ENCODE results near the gene COP1.

The COP1 gene

DNA sequence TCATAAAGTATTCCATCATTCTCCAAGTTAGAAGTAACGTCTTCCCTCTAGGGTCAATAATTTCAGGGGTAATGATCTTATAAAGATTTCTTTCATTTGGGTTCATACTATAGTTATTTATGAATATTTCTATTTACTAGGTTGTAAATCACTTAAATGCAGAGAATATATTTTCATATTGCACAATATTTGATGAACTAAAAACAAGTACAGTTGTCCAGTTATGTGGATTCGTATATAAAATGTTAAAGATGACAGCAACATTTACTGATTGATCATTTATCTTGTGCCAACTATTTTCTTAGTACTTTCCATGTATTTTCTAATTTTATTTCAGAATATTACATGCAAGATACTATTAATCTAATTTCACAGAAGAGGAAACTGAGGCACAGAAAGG is 243.3 kb downstream of the COP1 start:
- no peak for DNase-seq (ENCODE audit: low read depth)

DNA sequence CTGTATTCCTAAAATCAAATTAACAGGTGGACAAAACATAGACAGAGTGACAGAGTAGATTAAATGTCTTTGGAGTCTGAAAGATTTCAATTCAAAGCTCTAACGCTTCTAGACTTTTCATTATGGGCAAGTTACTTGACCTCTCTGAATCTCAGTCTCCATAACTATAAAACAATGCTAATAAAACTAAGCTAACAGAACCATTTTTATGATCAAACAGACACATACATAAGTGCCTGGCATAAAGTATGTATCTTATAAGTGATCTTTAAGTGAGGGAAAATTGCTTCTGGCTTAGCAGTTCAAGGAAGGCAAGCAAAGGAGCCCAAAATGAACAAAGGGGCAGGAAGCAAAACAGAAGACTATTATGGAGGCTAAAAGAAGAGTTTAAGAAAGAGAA is 246.9 kb downstream of the COP1 start:
- no peak for DNase-seq (ENCODE audit: low read depth)

DNA sequence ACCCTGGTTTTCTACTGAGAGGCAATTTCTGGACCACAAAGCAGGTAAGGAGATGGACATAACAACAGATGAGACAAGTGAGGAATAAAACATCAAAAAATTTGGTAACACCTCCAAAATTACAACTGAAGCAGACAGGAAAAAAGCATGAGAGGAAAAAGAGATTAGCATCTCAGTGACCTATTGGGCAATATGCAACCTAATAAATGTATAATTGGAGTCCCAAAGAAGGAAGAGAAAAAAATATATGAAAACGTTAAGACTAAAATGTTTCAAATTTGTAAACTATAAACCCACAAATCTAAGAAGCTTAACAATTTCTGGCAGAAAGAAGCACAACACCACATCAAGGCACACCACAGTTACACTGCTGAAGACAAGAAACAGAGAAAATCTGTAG is 255.5 kb downstream of the COP1 start:
- DNase-seq (ENCODE audit: low read depth): no peak

DNA sequence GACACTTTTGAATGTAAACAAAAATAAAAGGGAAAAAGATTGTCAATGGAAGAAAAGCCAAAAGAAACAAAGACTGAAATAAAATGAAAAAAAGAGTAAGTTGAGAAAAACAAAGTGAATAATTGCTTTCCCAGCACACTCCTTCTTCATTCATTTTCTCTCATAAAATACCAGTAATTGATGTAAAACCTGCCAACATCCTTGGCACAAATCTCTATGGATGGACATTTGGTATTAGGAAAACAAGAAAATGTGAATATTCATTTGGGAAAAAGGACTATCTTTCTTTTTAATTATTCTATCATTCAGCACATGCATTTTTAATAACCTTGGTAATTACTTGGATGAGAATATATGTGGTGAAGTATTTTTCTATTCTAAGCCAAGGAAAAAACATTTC is 259.3 kb downstream of the COP1 start:
- DNase-seq (ENCODE audit: low read depth): no peak

GRCh38 chr1:175944591-175944990 is 262.5 kb downstream of the COP1 start:
- no peak for DNase-seq (ENCODE audit: low read depth)

DNA sequence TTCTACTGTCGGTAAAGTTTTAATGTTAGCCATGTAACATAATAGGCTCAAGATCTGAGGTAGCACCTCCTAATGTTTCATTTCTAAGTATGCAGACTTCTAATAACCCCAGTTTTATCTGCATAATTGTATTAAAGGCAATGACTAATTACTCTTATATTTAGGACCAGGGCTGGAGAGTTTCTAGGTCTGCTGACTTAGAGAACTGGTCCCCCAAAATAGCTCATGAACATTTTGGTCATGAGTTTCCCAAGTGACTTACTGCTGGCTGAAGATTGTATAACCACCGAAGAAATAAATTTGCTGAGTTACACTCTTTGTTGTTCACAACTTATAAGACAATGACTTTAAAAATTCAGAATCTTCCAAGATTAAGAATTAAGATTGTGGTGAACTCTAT is 265.9 kb downstream of the COP1 start:
- DNase-seq (ENCODE audit: low read depth): no peak

GRCh38 chr1:175936736-175937135 is 270.4 kb downstream of the COP1 start:
- DNase-seq (ENCODE audit: low read depth): no peak

- no peak for DNase-seq (ENCODE audit: low read depth)
Observed at GRCh38 chr1:175935566-175936115, 271.4 kb downstream of the COP1 start.

DNA sequence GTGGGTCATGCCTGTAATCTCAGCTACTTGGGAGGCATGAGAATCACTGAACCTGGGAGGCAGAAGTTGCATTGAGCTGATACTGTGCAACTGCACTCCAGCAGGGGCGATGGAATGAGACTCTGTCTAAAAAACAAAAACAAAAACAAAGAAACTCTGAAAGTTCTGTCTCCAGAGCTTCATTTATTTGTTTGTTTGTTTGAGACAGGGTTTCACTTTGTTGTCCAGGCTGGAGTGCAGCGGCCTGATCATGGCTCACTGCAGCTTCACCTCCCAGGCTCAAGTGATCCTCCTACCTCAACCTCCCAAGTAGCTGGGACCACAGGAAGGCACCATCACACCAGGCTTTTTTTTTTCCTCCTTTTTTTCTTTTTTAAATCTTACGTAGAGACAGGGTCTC is 271.9 kb downstream of the COP1 start:
- DNase-seq (ENCODE audit: low read depth): no peak

- DNase-seq (ENCODE audit: low read depth): no peak
Observed at GRCh38 chr1:175933801-175934200, 273.3 kb downstream of the COP1 start.

GRCh38 chr1:175927944-175928343 is 279.1 kb downstream of the COP1 start:
- no peak for DNase-seq (ENCODE audit: low read depth)

GRCh38 chr1:175922254-175922881 is 284.7 kb downstream of the COP1 start:
- no peak for DNase-seq (ENCODE audit: low read depth)

GRCh38 chr1:175920381-175920780 is 286.7 kb downstream of the COP1 start:
- no peak for DNase-seq (ENCODE audit: low read depth)

DNA sequence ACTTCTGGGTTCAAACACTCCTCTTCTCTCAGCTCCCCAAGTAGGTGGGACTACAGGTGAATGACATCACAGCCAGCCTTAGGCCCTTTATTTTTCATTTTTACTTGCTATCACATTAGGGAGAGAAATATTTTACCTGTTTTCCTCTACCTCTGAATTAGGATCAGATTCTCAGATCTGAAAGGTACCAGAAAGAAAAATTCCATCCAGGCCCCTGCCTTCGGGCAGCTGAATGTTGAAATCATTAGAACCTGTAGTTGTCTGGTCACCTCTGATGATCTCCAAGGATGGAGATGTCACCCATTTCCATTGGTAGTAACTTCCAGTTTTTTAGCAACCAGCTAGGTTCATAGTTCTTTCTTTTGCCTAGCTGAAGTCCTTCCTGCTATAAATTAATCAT is 288.1 kb downstream of the COP1 start:
- DNase-seq (ENCODE audit: low read depth): no peak

DNA sequence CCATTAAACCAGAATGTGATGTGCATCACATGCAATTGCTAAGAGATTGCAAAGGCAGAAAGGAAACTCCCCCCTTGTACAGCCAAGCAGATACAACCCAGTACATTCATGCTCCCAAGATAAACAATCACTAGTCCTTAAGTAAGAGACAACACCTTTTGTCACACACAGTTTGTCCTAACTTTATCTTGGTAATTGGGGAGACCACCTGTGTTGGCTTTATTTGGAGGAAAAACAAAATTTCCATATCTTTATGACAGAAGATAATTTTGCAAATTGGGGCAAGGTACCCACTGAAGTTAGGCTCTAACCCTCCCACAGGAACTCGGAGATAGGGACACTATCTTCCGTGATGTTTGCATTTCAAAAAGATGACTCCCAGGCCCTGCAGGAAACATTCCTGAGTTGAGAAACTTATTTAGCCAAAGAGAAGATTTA is 288.7 kb downstream of the COP1 start:
- DNase-seq (ENCODE audit: low read depth): no peak

GRCh38 chr1:175914115-175914514 is 293.0 kb downstream of the COP1 start:
- DNase-seq (ENCODE audit: low read depth): no peak

DNA sequence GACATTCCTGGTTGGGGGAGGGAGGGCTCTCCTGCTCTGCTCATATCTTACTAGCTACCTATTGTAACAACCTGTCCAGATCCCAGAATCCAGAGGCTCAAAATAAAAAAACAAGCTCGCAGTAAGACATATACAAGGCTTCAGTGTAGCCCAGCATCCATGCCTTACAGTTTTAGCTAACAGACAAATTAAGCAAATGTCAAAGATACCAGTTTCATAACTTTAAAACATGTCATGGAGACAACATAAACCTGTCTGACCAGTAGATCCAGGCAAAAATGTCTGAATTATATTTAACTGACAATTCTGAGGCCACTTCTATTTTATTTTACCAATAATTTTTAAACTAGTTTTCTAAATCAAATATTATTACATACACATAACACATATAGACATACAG is 295.9 kb downstream of the COP1 start:
- no peak for DNase-seq (ENCODE audit: low read depth)

DNA sequence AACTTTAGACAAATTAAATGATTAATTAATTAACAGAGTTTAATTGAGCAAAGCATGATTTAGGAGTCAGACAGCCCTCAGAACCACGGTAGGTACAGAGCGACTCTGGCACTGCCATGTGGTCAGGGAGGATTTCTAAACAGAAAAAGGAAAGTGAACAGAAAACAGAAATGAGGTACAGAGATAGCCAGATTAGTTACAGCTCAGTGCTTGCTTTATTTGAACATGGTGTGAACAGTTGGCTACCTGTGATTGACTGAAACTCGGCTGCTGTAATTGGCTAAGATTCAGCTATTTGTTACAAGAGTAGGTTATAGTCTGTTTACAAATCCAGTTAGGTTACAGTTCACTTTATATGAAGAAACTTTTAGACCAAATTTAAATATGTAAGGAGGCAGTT is 300.7 kb downstream of the COP1 start:
- DNase-seq (ENCODE audit: low read depth): no peak

DNA sequence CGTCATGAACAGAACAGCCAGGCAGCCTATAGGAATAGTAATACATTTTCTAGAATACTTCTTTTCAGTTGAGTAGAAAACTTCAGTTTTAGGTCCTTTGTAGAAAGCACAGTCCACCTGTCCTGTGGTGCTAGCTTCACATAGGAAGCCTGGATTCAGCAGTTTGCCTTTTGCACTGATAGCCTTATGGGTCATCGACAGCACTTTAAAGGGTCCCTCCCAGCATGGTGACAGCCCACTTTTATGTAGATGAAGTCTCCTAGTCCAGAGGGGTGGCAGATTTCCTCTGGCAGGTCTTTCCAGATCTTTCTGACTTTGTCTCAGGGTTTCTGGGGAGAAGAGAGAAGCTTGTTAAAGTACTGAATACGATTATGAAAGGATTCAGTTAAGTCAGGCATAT is 302.3 kb downstream of the COP1 start:
- no peak for DNase-seq (ENCODE audit: low read depth)

DNA sequence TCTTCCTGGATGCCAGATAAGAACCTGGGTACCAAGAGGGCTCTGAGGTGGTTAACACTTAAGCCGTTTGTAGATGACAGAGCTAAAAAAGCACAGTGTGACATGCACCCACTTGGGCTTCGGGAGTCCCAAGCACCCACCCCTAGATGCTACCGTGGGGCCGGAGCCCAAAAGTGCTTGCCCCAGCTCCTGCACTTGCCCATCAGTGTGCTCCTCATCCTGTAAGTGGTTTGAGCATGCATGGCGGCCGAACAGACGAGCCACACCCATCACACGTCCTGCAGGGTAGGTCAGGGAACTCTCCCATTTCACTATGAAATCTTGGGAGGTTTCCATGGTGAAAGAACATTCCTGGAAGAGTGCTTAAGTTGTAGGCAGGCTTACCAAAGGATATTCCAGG is 304.8 kb downstream of the COP1 start:
- no peak for DNase-seq (ENCODE audit: low read depth)

DNA sequence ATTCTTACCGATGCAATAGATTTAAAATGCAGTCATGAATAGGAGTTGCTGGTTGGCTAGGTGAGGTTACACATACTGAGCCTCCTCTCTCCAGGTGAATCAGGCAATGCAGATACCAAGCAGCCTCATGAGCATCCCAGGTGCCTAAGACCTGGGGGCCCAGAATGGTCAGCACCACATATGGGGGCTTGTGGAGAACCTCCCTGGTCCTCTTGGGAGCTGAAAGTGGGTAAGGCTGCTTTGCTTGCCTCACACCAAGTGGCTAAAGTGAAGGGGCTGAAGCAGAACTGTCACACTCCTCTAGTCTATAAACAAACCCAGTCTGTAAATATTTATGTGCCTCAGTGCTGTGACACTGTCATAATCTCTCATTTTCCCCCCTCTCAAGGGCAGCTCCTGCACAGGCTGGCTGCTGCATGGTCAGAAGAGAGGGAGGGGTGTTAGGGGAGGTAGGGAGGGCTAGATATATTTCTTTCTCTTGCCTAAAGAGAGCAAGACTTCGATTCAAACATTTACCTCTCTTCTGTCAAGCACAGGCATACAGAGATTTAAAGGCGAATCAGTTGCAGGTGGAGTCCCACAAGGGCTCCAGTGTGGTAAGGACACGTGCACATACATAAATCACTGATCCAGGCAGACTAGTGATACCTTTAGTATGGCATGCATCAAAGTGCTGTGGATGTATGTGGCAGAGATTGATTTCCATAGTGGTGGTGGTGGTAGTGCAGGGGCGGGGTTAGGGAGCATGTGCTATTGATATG is 305.8 kb downstream of the COP1 start:
- no peak for DNase-seq (ENCODE audit: low read depth)

GRCh38 chr1:175900171-175900570 is 306.9 kb downstream of the COP1 start:
- no peak for DNase-seq (ENCODE audit: low read depth)

GRCh38 chr1:175895966-175896365 is 311.1 kb downstream of the COP1 start:
- no peak for DNase-seq (ENCODE audit: low read depth)
